MM.1S (cell line): ENCODE results near the gene CTNNA2.

Experiments used
- DNase-seq: peaks from one replicate; pipeline ENCODE4 v3.0.0-alpha.2; 2015
- H2AFZ ChIP-seq: fragments of 300-600 bp; sonication (generic); 2 replicates; pipeline ENCODE4 v1.6.0; 2016; ENCODE audit warnings: antibody characterized with exemption, low read length
- H3F3A ChIP-seq: fragments of 300-600 bp; sonication (generic); 2 replicates; pipeline ENCODE4 v1.6.1; 2016; ENCODE audit warnings: mild to moderate bottlenecking, antibody characterized with exemption, low read length, moderate library complexity, mixed read lengths; ENCODE audit not compliant: insufficient read depth
- H3K27ac ChIP-seq: fragments of 300-600 bp; sonication (generic); 2 replicates; pipeline ENCODE4 v1.5.1; 2016; ENCODE audit warnings: mild to moderate bottlenecking, low read length
- H3K27me3 ChIP-seq: fragments of 300-600 bp; sonication (generic); replicated peaks from 2 replicates; pipeline ENCODE4 v1.6.0; 2016; ENCODE audit warnings: low read length; ENCODE audit not compliant: insufficient read depth
- H3K36me3 ChIP-seq: fragments of 300-600 bp; sonication (generic); replicated peaks from 2 replicates; pipeline ENCODE4 v1.6.1; 2016; ENCODE audit warnings: mild to moderate bottlenecking, low read length, mixed read lengths; ENCODE audit not compliant: insufficient read depth
- H3K4me1 ChIP-seq: fragments of 300-600 bp; sonication (generic); 2 replicates; pipeline ENCODE4 v1.6.1; 2016; ENCODE audit warnings: low read length, mixed read lengths
- H3K4me2 ChIP-seq: fragments of 300-600 bp; sonication (generic); 2 replicates; pipeline ENCODE4 v1.6.0; 2016; ENCODE audit warnings: low read depth, low read length
- H3K4me3 ChIP-seq: fragments of 300-600 bp; sonication (generic); 2 replicates; pipeline ENCODE4 v1.5.1; 2016; ENCODE audit warnings: low read length, mixed read lengths
- H3K79me2 ChIP-seq: fragments of 300-600 bp; sonication (generic); 2 replicates; pipeline ENCODE4 v1.6.1; 2016; ENCODE audit warnings: mixed run types, low read length, mixed read lengths
- H3K9ac ChIP-seq: fragments of 300-600 bp; sonication (generic); 2 replicates; pipeline ENCODE4 v1.6.1; 2016; ENCODE audit warnings: low read length, mixed read lengths
- H3K9me2 ChIP-seq: fragments of 300-600 bp; sonication (generic); replicated peaks from 2 replicates; pipeline ENCODE4 v1.6.1; 2016; ENCODE audit warnings: mild to moderate bottlenecking, low read length, mixed read lengths; ENCODE audit not compliant: insufficient read depth
- H3K9me3 ChIP-seq: fragments of 300-600 bp; sonication (generic); replicated peaks from 2 replicates; pipeline ENCODE4 v1.6.1; 2016; ENCODE audit warnings: mild to moderate bottlenecking, low read length, mixed read lengths; ENCODE audit not compliant: insufficient read depth
- H4K20me1 ChIP-seq: fragments of 300-600 bp; sonication (generic); 2 replicates; pipeline ENCODE4 v1.6.1; 2016; ENCODE audit warnings: mild to moderate bottlenecking, low read length, moderate library complexity, mixed read lengths; ENCODE audit not compliant: insufficient read depth
- EZH2 ChIP-seq: fragments of 300-600 bp; sonication (generic); optimal IDR thresholded peaks from 2 replicates; pipeline ENCODE3; 2017; ENCODE audit warnings: low read depth, mild to moderate bottlenecking, antibody characterized with exemption, low read length, mixed read lengths
- EZH2phosphoT487 ChIP-seq: fragments of 300-600 bp; sonication (generic); IDR thresholded peaks from 2 replicates; pipeline ENCODE4 v1.6.1; 2018; ENCODE audit warnings: antibody characterized with exemption, low read length
- TF ChIP-seq, protein P1 (sequence below): fragments of 300-600 bp; sonication (generic); IDR thresholded peaks from 2 replicates; pipeline ENCODE4 v1.5.1; 2016; ENCODE audit warnings: antibody characterized with exemption, low read length, mixed read lengths

Gene CTNNA2

DNA sequence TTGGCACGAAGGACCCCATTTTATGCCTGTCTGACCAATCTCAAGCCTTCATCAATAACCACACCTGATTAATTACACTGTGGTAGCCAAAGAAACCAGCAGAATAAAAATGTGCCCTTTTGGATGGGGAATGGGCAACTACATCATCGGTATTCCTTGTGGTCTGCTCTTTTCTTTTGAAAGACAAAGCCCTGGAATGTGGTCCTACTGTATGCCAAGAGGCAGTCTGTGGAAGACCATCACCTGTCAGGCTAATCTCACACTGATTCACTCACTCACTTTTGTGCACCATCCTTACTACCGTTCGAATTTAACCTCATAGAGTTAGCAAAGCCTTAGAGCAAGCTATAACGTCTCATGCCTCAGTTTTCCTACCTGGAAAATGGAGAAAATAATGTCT lies 1066.9 kb downstream of the CTNNA2 start:
- Histone ChIP-seq H3F3A (no peaks in the 10 kb centered on the region), H3K27ac (no peak overlapping the region), H4K20me1 (no peaks in the 10 kb centered on the region), H3K4me1 (no peaks in the 10 kb centered on the region), H2AFZ (no peak overlapping the region), H3K9me2 (no peaks in the 10 kb centered on the region), H3K9me3 (no peaks in the 10 kb centered on the region), H3K4me2 (no peak overlapping the region), H3K36me3 (no peaks in the 10 kb centered on the region), H3K4me3 (no peak overlapping the region), H3K79me2 (no peaks in the 10 kb centered on the region), H3K27me3 (no peaks in the 10 kb centered on the region), H3K9ac (no peak overlapping the region)
- TF ChIP-seq, protein P1, sequence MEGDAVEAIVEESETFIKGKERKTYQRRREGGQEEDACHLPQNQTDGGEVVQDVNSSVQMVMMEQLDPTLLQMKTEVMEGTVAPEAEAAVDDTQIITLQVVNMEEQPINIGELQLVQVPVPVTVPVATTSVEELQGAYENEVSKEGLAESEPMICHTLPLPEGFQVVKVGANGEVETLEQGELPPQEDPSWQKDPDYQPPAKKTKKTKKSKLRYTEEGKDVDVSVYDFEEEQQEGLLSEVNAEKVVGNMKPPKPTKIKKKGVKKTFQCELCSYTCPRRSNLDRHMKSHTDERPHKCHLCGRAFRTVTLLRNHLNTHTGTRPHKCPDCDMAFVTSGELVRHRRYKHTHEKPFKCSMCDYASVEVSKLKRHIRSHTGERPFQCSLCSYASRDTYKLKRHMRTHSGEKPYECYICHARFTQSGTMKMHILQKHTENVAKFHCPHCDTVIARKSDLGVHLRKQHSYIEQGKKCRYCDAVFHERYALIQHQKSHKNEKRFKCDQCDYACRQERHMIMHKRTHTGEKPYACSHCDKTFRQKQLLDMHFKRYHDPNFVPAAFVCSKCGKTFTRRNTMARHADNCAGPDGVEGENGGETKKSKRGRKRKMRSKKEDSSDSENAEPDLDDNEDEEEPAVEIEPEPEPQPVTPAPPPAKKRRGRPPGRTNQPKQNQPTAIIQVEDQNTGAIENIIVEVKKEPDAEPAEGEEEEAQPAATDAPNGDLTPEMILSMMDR = no peak
- TF ChIP-seq EZH2phosphoT487 = no peak
- no peak for TF ChIP-seq EZH2
- DNase-seq = no peak

DNA sequence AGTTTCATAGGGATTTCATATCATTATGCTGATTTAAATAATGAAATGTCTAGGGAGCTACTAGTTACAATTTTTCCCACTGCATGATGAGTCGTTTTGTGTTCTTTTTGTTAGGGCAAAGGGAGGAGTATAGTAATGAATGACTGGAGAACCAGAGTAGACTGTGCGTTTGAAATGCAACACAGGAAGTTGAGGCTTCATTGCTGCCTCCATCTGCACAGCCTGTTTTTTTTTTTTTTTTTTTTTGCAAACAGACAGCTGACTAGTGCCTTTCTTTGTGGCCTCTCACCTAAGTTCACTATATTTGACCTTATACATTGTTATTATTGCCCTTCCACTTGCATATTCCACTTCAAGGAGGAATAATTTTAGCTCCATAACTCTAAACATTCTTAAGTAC lies 1078.4 kb downstream of the CTNNA2 start:
- Histone ChIP-seq H3K4me1 (no peaks in the 10 kb centered on the region), H2AFZ (no peak overlapping the region), H3K36me3 (no peaks in the 10 kb centered on the region), H3K79me2 (no peaks in the 10 kb centered on the region), H3K4me3 (no peak overlapping the region), H3K9me2 (no peaks in the 10 kb centered on the region), H3K27ac (no peak overlapping the region), H4K20me1 (no peaks in the 10 kb centered on the region), H3K4me2 (no peak overlapping the region), H3K9me3 (no peaks in the 10 kb centered on the region), H3K9ac (no peak overlapping the region), H3K27me3 (no peaks in the 10 kb centered on the region), H3F3A (no peaks in the 10 kb centered on the region)
- no peak for DNase-seq
- no peak for TF ChIP-seq EZH2
- TF ChIP-seq, protein P1 = no peak

DNA sequence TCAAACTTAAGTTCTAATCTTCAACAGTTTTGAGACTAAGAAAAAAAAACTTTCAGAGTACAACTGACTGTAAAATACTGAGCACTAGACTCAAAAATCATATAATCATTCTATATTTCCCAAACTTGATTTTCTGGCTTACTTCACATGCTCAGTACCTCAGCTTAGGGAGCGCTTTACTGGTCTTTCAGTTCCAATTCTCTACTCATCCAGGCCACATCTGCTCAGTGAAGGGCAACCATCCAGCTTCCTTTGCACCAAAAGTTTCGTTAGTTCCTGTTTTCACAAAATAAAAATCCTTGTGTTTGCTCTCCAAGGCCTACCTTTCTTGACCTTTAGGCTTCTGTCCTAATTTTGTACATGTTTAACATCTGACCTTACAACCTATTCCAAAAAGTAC lies 1079.3 kb downstream of the CTNNA2 start:
- no peak overlapping the region for H3K4me2 ChIP-seq
- H3K36me3 ChIP-seq = no peaks in the 10 kb centered on the region
- H3K4me3 ChIP-seq = no peak overlapping the region
- no peak overlapping the region for H2AFZ ChIP-seq
- no peaks in the 10 kb centered on the region for H3K27me3 ChIP-seq
- no peaks in the 10 kb centered on the region for H4K20me1 ChIP-seq
- H3K9ac ChIP-seq = no peak overlapping the region
- H3F3A ChIP-seq = no peaks in the 10 kb centered on the region
- H3K27ac ChIP-seq = no peak overlapping the region
- H3K9me3 ChIP-seq = no peaks in the 10 kb centered on the region
- DNase-seq = no peak
- no peak for TF ChIP-seq EZH2
- TF ChIP-seq, protein P1 = no peak
- TF ChIP-seq EZH2phosphoT487 = no peak
- H3K79me2 ChIP-seq = no peaks in the 10 kb centered on the region
- H3K4me1 ChIP-seq = no peaks in the 10 kb centered on the region
- H3K9me2 ChIP-seq = no peaks in the 10 kb centered on the region
